VCaP (cell line): ENCODE measurements around the gene THADA.

Experiments used
- H3K27ac ChIP-seq: fragments of 450-650 bp; 2 replicates; pipeline ENCODE4 v1.5.1; 2017
- TF ChIP-seq, protein P1 (sequence below): fragments of 450-650 bp; conservative IDR thresholded peaks from 2 replicates; pipeline ENCODE4 v1.5.1; 2017; ENCODE audit warnings: mild to moderate bottlenecking, moderate library complexity

The THADA gene

DNA sequence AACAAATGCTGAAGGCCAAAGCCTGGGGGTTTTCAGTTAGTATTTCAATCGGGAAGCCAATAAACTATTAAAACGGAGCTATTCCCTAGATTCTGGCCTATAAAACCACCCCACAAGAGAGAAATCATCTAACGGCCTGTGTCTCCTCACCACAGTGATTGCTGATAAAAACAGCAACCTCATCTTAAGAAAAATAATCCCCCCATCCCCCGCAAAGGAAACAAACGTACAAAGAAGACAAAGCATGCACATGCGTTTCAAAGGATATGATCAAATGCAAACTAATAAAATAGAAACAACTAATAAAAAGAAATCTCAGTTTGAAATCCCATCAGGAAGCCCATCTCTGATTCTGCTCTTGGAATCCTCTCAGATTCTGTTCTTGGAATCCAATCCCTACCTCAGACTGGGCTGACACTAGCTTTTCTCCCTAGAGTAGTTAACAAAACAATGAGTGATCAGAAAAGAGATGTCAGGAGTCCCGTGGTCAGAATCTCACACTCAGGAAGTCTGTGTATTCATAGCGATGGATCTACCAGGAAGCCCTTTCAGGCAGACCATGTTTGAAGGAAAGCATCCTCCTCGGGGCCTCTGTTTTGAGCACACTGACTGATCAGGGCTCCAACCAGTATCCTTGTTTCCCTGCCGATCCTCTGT is 150.7 kb downstream of the THADA start:
- TF ChIP-seq, protein P1, sequence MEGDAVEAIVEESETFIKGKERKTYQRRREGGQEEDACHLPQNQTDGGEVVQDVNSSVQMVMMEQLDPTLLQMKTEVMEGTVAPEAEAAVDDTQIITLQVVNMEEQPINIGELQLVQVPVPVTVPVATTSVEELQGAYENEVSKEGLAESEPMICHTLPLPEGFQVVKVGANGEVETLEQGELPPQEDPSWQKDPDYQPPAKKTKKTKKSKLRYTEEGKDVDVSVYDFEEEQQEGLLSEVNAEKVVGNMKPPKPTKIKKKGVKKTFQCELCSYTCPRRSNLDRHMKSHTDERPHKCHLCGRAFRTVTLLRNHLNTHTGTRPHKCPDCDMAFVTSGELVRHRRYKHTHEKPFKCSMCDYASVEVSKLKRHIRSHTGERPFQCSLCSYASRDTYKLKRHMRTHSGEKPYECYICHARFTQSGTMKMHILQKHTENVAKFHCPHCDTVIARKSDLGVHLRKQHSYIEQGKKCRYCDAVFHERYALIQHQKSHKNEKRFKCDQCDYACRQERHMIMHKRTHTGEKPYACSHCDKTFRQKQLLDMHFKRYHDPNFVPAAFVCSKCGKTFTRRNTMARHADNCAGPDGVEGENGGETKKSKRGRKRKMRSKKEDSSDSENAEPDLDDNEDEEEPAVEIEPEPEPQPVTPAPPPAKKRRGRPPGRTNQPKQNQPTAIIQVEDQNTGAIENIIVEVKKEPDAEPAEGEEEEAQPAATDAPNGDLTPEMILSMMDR = no peak
- peak overlapping the region; percentile 92 for H3K27ac ChIP-seq

DNA sequence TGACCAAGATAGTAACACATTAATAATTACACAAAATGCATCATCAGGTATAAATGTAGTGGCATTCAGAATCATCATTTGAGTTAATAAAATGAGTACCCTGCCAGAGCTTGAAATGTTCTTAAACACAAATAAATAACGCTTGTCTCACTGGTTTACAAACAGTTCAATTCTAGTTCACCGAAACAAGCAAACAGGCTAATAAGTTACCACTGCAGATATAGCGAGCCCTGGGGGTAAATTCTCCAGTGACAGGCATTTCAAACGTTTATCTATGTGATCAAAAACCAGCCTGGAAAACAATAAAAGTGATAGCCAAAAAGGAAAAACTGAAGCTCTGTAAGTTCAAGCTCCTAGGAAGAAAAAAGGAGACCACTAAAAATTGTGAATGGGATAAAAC is 152.6 kb downstream of the THADA start:
- TF ChIP-seq, protein P1 = no peak
- H3K27ac ChIP-seq = peak overlapping the region; percentile 92

DNA sequence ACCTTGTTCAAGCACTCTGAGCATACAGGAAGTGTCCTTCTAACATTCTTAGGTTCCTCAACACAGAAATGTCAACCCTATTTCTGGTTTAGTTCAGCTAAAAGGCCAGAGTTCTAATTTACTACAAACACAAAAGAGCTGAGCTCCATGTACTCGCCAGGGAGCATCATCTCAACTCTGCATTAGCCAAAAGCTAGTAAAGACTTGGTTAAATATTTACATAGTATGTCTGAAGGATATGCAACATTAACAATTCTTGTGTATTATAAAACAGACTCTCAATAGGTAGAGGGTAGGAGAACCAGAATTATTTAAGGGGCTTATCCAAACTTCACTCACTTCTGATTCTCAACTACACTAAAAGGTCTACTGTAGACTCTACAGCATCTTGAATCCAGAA is 154.6 kb downstream of the THADA start:
- TF ChIP-seq, protein P1 = no peak
- H3K27ac ChIP-seq = peak overlapping the region; percentile 92

DNA sequence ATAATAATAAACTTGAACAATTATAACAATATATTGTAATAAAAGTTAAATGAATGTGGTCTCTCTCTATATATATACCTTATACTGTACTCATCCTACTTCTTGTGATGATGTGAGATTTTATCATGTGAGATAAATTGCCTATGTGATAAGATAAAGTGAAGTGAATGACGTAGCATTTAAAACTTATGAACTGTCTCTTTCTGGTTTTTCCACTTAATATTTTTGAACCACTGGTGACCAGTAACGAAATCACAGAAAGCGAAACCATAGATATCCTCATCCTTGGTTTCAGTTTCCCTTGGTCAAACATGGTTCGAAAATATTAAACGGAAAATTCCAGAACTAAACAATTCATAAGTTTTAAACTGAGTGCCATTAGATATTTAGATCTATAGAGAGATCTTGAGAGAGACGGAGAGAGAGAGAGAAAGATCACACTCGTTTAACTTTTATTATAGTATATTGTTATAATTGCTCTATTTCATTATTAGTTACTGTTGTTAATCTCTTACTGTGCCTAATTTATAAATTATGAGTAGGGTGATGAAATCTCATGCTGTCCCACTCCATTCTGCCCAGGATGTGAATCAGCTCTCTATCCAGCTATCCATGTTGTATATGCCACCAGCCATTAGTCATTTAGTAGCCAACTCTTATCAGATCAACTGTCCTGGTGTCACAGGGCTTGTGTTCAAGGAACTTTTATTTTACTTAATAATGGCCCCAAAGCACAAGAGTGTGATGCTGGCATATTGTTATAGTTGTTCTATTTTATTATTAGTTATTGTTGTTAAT is 156.8 kb downstream of the THADA start:
- TF ChIP-seq, protein P1 = no peak
- peak overlapping the region; percentile 92 for H3K27ac ChIP-seq

DNA sequence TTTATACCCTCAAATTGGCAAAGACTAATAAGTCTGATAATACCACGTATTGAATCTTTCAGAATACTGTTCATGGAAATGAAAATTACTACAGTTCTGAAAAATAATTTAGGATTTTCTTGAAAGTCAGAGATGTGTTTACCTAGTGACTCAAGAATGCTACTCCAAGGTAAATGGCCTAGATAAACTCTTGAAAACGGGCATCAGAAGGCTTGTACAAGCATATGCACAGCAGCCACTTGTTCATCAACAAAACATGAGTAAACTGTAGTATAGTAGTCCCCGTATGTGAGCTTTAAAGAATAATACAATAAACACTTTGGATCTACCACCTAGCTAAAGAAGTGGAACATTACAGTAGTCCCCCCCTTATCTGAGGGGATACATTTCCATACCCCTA is 157.5 kb downstream of the THADA start:
- TF ChIP-seq, protein P1 = no peak
- H3K27ac ChIP-seq = peak overlapping the region; percentile 92; the same call in 1 of the 2 replicates

DNA sequence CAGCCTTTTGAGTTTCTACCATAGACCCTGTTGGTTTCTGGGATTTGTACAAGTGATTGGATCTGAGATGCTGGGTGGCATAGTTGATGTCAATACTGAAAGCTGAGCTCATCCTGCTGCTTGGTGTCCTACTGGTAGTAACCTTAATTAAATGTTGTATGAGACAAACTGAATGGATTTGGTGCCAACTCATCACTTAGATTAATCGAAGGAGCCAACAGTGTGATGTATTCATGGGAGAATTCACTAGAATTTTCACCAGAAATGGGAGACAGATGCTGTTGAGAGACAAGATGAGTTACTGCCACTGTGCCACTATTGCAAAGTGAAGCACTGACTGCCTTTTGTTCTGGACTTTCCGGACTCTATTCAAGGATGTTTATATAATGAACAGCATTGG is 158.5 kb downstream of the THADA start:
- no peak overlapping the region for H3K27ac ChIP-seq
- TF ChIP-seq, protein P1 = no peak

DNA sequence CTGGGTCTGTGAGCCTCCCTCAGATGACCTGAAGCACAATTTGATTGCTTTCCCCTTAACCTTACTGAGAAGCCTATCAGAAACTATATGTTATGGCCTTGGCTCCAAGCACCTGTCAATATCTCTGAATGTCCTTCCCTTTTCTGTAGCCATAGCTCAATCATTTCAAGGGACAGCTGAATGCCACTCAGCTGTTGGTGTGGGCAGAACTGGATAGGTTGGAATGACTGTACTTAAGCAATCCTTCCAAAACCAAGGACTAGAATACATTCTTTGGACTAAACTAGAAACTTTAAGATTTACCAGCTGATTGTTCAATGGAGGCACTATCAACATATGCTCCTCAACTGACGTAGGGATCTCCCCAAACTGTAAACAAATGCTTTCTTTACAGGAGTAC is 159.4 kb downstream of the THADA start:
- H3K27ac ChIP-seq = no peak overlapping the region
- TF ChIP-seq, protein P1 = no peak
